ENCODE measurements around the gene DPRX. TPM values are rescaled to one million over a fixed set of nuclear protein-coding genes. Genes with fewer than 3 reads are reported as not detected.
"Not testable (repeated sequence)": the region's sequence is repeated elsewhere in the genome, so short reads cannot be mapped to it uniquely, and the experiment has no call there.

DPRX gene
- total RNA-seq, 2 donors from 2014 or later = not detected

DNA sequence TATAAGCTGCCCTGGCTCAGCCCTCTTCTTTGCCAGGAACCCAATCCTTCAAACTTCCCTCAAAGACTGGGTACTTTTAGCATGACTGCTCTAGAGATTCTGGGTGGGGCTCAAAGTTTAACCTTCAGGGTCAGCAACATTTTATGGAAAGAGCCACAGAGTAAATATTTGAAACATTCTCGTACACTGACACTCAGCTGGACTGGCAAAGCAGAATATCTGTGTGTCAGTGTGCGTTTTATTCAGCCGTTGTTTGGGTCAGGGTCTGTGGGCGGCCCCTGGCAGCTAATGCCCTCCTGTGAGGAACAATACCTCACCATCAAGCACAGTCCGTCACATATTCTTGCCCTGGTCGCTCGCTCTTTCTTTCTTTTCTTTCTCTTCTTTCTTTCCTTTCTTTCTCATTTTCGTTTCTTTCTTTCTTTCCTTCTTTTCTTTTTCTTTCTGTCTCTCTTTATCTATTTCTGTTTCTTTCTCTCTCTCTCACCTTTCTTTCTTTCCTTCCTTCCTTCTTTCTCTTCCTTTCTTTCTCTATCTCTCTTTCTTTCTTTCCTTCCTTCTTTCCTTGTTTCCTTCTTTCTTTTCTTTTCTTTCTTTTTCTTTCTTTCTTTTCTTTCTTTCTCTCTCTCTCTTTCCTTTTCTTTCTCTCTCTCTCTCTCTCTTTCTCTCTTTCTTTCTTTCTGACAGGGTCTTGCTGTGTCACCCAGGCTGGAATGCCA, 10.7 kb downstream of the DPRX start:
- intact Hi-C loops (cut with DNase I) = no loop called here
- ATAC-seq (no peak), DNase-seq (no peak)

GRCh38 chr19:53644061-53644816, 12.4 kb downstream of the DPRX start:
- DNase-seq = no peak
- intact Hi-C loops (cut with DNase I) = no loop called here
- no peak for ATAC-seq

GRCh38 chr19:53646144-53646543, 14.3 kb downstream of the DPRX start:
- intact Hi-C loops (cut with DNase I) = no loop called here
- ATAC-seq = no peak
- DNase-seq = no peak

GRCh38 chr19:53647350-53647749, 15.6 kb downstream of the DPRX start:
- ATAC-seq = no peak
- intact Hi-C loops (cut with DNase I) = no loop called here
- no peak for DNase-seq

GRCh38 chr19:53647792-53648191, 16.0 kb downstream of the DPRX start:
- intact Hi-C loops (cut with DNase I) = no loop called here
- ATAC-seq (no peak), DNase-seq (no peak)

GRCh38 chr19:53649746-53650593, 18.2 kb downstream of the DPRX start:
- intact Hi-C loops (cut with DNase I) = no loop called here
- no peak for ATAC-seq
- no peak for DNase-seq

GRCh38 chr19:53652476-53652875, 20.7 kb downstream of the DPRX start:
- DNase-seq (no peak), ATAC-seq (no peak)
- intact Hi-C loops (cut with DNase I) = no loop called here

GRCh38 chr19:53655042-53655665, 23.4 kb downstream of the DPRX start:
- intact Hi-C loops (cut with DNase I) = no loop called here
- no peak for DNase-seq
- ATAC-seq = no peak

- intact Hi-C loops (cut with DNase I) = no loop called here
- no peak for DNase-seq
- no peak for ATAC-seq
These were observed 25.5 kb downstream of the DPRX start for GRCh38 chr19:53657330-53657729.

DNA sequence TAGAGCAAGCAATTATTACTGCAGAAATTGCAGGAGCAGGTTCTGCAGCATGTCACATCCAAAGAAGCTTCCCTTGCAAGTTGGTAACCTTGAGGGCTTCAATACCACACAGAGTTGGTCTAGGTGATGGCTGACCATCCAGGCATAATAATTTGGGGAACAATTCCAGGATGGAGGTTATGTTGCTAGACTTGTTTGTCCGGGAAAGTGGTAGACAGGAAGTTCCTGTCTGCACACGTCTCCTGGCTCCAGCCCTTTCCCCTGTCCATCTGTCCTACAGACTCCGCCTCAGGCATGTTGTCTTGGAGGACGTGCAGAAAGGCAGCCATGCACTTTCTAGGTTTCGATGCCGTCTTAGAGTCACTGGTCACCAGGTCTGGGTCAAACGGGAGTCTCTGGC, 26.0 kb downstream of the DPRX start:
- intact Hi-C loops (cut with DNase I) = no loop called here
- ATAC-seq = no peak
- DNase-seq = no peak

GRCh38 chr19:53659292-53659691, 27.5 kb downstream of the DPRX start:
- intact Hi-C loops (cut with DNase I) = no loop called here
- DNase-seq (peak; percentile 34), ATAC-seq (peak; percentile 41 to 81)

- ATAC-seq = no peak
- intact Hi-C loops (cut with DNase I) = no loop called here
- no peak for DNase-seq
These were observed 28.8 kb downstream of the DPRX start for GRCh38 chr19:53660584-53660983.

GRCh38 chr19:53662209-53662608, 30.4 kb downstream of the DPRX start:
- ATAC-seq (no peak), DNase-seq (no peak)
- intact Hi-C loops (cut with DNase I) = no loop called here

DNA sequence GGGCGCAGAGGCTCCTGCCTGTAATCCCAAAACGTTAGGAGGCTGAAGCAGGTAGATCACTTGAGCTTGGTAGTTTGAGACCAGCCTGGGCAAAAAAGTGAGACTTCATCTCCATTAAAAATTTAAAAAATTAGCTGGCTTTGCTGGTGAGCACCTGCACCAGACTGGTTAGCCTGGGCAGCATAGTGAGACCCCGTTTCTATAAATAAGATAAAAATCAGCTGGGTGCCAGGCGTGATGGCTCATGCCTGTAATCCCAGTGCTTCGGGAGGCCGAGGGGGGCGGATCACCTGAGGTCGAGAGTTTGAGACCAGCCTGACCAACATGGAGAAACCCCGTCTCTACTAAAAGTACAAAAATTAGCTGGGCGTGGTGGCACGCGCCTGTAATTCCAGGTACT, 32.4 kb downstream of the DPRX start:
- ATAC-seq = no peak
- no peak for DNase-seq
- intact Hi-C loops (cut with DNase I) = no loop called here

GRCh38 chr19:53664760-53665159, 33.0 kb downstream of the DPRX start:
- DNase-seq = no peak
- intact Hi-C loops (cut with DNase I) = no loop called here
- no peak for ATAC-seq

GRCh38 chr19:53666331-53666730, 34.5 kb downstream of the DPRX start:
- intact Hi-C loops (cut with DNase I) = not testable (repeated sequence)

DNA sequence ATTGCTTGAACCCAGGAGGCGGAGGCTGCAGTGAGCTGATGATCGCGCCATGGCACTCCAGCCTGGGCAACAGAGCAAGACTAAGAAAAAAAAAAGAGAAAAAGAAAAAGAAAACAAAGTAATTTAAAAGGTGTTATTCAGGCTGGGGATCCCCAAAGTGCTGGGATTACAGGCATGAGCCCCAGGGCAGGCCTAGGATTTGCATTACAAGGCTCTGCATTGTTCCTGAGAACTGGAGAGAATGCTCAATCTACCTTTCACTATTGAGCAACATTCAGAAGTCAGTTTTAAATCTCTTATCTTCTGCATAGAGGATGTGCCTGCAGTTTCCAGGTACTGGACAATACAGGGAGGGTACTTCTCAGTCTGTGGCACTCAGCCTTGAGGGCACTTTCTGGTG, 37.0 kb downstream of the DPRX start:
- DNase-seq; intact Hi-C loops (cut with DNase I); ATAC-seq: not testable (repeated sequence)

More at GRCh38 chr19:53666331-53666730, 34.5 kb downstream of the DPRX start:
- ATAC-seq, DNase-seq: not testable (repeated sequence)

- no peak for ATAC-seq
- no peak for DNase-seq
- intact Hi-C loops (cut with DNase I) = no loop called here
These were observed 38.5 kb downstream of the DPRX start for GRCh38 chr19:53670345-53670744.

- intact Hi-C loops (cut with DNase I) = no loop called here
- no peak for ATAC-seq
- DNase-seq = no peak
These were observed 39.9 kb downstream of the DPRX start for GRCh38 chr19:53671663-53672062.
